Lower leg skin (tissue), 4 donors: ENCODE measurements around the gene SCN8A. TPM values are rescaled to one million over a fixed set of nuclear protein-coding genes. Genes with fewer than 3 reads are reported as not detected.

Experiments
- DNase-seq, 2 donors: peaks; one replicate each; pipeline ENCODE4 v3.0.0-alpha.2; 2019; ENCODE audit warnings: low spot score in 2 of 2
- H3K4me3 ChIP-seq: fragments of 200-600 bp; sonication (generic); 2 replicates; pipeline ENCODE4 v1.5.1; 2017; ENCODE audit warnings: mild to moderate bottlenecking, low read depth; ENCODE audit not compliant: poor library complexity, severe bottlenecking
- POLR2A ChIP-seq, 2 donors: fragments of 450-650 bp; IDR thresholded peaks; one replicate each; pipeline ENCODE4 v1.6.1; 2016 to 2017; ENCODE audit warnings: antibody characterized with exemption in 2 of 2, mild to moderate bottlenecking in 1 of 2, moderate library complexity in 1 of 2
- WGBS, 2 donors: methylation state at CpG; one replicate each; pipeline ENCODE4 v1.1.5; 2018; 5-methylcytosine and 5-hydroxymethylcytosine counted together
- intact Hi-C: fragments of 100-400 bp; cut with DNase I; formaldehyde crosslinking; loops from one replicate; pipeline ENCODE4 v1.15.0; 2023; ENCODE audit warnings: low total_unique reads
- total RNA-seq, 4 donors: library from RNA; depleted of rRNA; stranded (reverse); fragments of >200 nt; gene quantifications; one replicate each; pipeline ENCODE4 v1.1.0, GENCODE V29; 2016
- TF ChIP-seq, protein P1 (sequence below), 3 donors: fragments of 450-650 bp; IDR thresholded peaks; one replicate each; pipeline ENCODE4 v1.5.1; 2016; ENCODE audit warnings: antibody characterized with exemption in 3 of 3, mild to moderate bottlenecking in 3 of 3, moderate library complexity in 2 of 3

The SCN8A gene
- total RNA-seq, 4 donors from 2014 or later: 0.42 to 0.80 (median 0.65) TPM

- H3K4me3 ChIP-seq: no peak overlapping the region
- intact Hi-C loops: no loop called here
- TF ChIP-seq POLR2A (IDR thresholded peaks at IDR 0.05): no peak
- TF ChIP-seq, protein P1, sequence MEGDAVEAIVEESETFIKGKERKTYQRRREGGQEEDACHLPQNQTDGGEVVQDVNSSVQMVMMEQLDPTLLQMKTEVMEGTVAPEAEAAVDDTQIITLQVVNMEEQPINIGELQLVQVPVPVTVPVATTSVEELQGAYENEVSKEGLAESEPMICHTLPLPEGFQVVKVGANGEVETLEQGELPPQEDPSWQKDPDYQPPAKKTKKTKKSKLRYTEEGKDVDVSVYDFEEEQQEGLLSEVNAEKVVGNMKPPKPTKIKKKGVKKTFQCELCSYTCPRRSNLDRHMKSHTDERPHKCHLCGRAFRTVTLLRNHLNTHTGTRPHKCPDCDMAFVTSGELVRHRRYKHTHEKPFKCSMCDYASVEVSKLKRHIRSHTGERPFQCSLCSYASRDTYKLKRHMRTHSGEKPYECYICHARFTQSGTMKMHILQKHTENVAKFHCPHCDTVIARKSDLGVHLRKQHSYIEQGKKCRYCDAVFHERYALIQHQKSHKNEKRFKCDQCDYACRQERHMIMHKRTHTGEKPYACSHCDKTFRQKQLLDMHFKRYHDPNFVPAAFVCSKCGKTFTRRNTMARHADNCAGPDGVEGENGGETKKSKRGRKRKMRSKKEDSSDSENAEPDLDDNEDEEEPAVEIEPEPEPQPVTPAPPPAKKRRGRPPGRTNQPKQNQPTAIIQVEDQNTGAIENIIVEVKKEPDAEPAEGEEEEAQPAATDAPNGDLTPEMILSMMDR (IDR thresholded peaks at IDR 0.05): no peak
- DNase-seq: peak in 1 of 2 donors; percentile 2
- 64 to 73% methylated on average over 3 of the region's 3 CpGs for WGBS, 2 donors
These were observed 218.2 kb downstream of the SCN8A start for GRCh38 chr12:51809193-51809592.

- 66% methylated on average over 13 of the region's 13 CpGs for WGBS, 2 donors
- TF ChIP-seq POLR2A (IDR thresholded peaks at IDR 0.05): no peak
- TF ChIP-seq, protein P1 (IDR thresholded peaks at IDR 0.05): no peak
- H3K4me3 ChIP-seq: no peak overlapping the region
- intact Hi-C loops: no loop called here
- DNase-seq: no peak
These were observed 220.5 kb downstream of the SCN8A start for GRCh38 chr12:51811203-51812202.

DNA sequence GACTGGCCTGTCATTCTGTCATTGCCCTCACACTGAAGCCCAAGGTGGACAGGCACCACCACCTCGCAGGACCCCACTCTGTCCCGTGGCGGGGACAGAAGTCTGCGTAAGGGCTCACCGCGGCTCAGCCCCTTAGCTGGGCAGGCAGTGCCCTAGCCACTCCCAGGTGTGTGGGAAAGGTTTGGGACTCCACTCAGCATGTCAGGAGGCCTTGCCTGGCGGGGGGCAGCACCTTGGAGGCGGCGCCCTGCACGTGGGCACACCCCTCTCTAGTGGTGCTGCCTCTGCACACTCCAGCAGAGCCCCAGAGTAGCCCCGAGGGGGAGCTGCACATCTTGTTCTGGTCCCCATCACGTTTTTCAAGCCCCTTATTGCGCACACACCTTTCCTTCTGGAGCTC lies 221.8 kb downstream of the SCN8A start:
- no peak overlapping the region for H3K4me3 ChIP-seq
- no peak for TF ChIP-seq POLR2A (IDR thresholded peaks at IDR 0.05)
- TF ChIP-seq, protein P1 (IDR thresholded peaks at IDR 0.05): no peak
- WGBS, 2 donors: 76 to 84% methylated on average over 10 to 13 of the region's 13 CpGs
- DNase-seq: no peak
- intact Hi-C loops: no loop called here

DNA sequence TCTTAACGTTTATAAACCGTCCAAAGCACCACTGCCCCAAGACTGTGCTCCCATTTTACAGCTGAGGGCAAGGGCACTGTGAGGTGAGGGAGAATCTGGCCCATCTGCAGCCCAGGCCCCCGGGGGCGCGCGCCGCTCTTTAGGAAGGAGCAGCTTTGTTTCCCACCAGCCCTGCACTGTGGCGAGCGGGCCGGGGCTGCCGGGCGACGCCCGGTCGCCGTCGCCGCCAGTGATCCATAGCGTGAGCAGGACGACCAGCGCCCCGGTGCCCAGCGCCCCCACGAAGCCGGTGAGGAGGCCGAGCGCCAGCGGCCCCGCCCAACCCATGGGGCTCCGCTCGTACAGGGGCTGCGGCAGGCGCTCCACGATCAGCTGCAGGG lies 222.9 kb downstream of the SCN8A start:
- WGBS, 2 donors: 28 to 57% methylated on average over 7 to 8 of the region's 34 CpGs
- TF ChIP-seq POLR2A (IDR thresholded peaks at IDR 0.05): no peak
- TF ChIP-seq, protein P1 (IDR thresholded peaks at IDR 0.05): no peak
- intact Hi-C loops: no loop called here
- no peak for DNase-seq
- H3K4me3 ChIP-seq: no peak overlapping the region

- intact Hi-C loops: no loop called here
These were observed 223.5 kb downstream of the SCN8A start for GRCh38 chr12:51814311-51815088.

More at GRCh38 chr12:51814311-51815088, 223.5 kb downstream of the SCN8A start:
- TF ChIP-seq POLR2A (IDR thresholded peaks at IDR 0.05): no peak
- TF ChIP-seq, protein P1 (IDR thresholded peaks at IDR 0.05): no peak
- DNase-seq: peak in 1 of 2 donors; percentile 93
- 5 to 8% methylated on average over 16 to 24 of the region's 100 CpGs for whole genome bisulfite sequencing, 2 donors
- H3K4me3 ChIP-seq: peak overlapping the region; percentile 36
